NCI-H1694 (cell line): ENCODE measurements around the gene CYSTM1.

Source experiments
- DNase-seq: peaks from one replicate; lab custom pipeline; 2025; lab: John Stamatoyannopoulos, UW

Gene CYSTM1

GRCh38 chr5:140258016-140258415, 83.0 kb downstream of the CYSTM1 start:
- DNase-seq = no peak

GRCh38 chr5:140258873-140259272, 83.9 kb downstream of the CYSTM1 start:
- no peak for DNase-seq

GRCh38 chr5:140259500-140259899, 84.5 kb downstream of the CYSTM1 start:
- no peak for DNase-seq

GRCh38 chr5:140260089-140260656, 85.2 kb downstream of the CYSTM1 start:
- DNase-seq = no peak

- no peak for DNase-seq
Measured at GRCh38 chr5:140261403-140262171, 86.6 kb downstream of the CYSTM1 start.

- DNase-seq = no peak
Measured at GRCh38 chr5:140262221-140262620, 87.2 kb downstream of the CYSTM1 start.

GRCh38 chr5:140262839-140263238, 87.9 kb downstream of the CYSTM1 start:
- DNase-seq = no peak

- DNase-seq = no peak
Measured at GRCh38 chr5:140265845-140266244, 90.9 kb downstream of the CYSTM1 start.

GRCh38 chr5:140266471-140267200, 91.6 kb downstream of the CYSTM1 start:
- DNase-seq = no peak

- no peak for DNase-seq
Measured at GRCh38 chr5:140267201-140267540, 92.2 kb downstream of the CYSTM1 start.

- no peak for DNase-seq
Measured at GRCh38 chr5:140267559-140268018, 92.6 kb downstream of the CYSTM1 start.

GRCh38 chr5:140270008-140270407, 95.0 kb downstream of the CYSTM1 start:
- no peak for DNase-seq

GRCh38 chr5:140273401-140273877, 98.5 kb downstream of the CYSTM1 start:
- no peak for DNase-seq

GRCh38 chr5:140275837-140276236, 100.8 kb downstream of the CYSTM1 start:
- no peak for DNase-seq

- DNase-seq = no peak
Measured at GRCh38 chr5:140282266-140282665, 107.3 kb downstream of the CYSTM1 start.

- DNase-seq = no peak
Measured at GRCh38 chr5:140284013-140284412, 109.0 kb downstream of the CYSTM1 start.

- no peak for DNase-seq
Measured at GRCh38 chr5:140286424-140286823, 111.4 kb downstream of the CYSTM1 start.

GRCh38 chr5:140287801-140288521, 113.0 kb downstream of the CYSTM1 start:
- DNase-seq = no peak

- no peak for DNase-seq
Measured at GRCh38 chr5:140292212-140293036, 117.4 kb downstream of the CYSTM1 start.
